CD4-positive, alpha-beta T cell treated with Interleukin-6 for 4 hours (primary cell): ENCODE data around the gene KCNAB1.
"Not testable (repeated sequence)": the region's sequence is repeated elsewhere in the genome, so short reads cannot be mapped to it uniquely, and the experiment has no call there.

Experiments used
- DNase-seq: peaks from one replicate; pipeline ENCODE4 v3.0.0-alpha.2; 2020; ENCODE audit warnings: mixed read lengths

KCNAB1 gene

DNA sequence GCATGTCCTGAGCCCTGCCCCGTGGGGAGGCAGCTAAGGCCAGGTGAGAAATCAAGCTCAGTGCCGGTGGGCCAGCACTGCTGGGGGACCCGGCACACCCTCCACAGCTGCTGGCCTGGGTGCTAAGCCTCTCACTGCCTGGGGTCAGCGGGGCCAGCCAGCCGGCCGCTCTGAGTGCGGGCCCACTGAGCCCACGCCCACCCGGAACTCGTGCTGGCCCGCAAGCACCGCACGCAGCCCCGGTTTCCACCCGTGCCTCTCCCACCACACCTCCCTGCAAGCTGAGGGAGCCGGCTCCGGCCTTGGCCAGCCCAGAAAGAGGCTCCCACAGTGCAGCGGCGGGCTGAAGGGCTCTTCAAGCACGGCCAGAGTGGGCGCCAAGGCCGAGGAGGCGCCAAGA lies 103.7 kb downstream of the KCNAB1 start:
- not testable (repeated sequence) for DNase-seq

DNA sequence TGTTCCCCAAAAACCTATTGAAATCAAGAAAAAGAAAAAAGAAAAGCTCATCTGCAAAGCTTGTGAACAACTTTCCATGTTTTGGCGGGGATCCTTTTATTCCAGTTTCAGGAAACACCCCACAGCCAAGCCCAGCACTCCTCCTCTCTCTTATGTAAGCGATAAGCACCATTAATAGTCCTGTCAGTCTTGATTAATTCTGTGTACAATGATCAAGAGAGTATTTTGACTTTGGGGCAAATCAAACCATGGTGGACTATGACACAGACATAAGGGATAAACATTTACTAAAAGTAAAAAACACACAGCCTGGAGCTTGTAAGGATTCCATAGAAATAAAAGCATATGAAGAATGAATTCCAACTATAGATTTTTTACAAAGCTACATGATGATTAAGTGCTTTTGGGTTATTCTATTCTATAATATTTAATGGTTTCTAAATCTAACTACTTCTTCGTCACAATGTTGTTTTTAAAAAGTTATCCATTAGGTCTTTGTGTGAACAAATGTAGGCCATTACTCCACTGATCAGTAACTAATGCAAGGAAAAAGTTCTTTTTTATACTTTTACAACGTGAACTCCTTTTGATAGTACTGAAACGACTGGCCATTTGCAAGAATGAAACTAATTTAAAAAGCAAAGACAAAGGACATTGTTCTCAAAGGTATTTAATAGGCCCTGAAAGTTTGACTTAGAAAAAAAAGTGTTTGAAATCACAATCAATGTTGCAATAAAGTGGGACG lies 106.5 kb downstream of the KCNAB1 start:
- no peak for DNase-seq

- no peak for DNase-seq
These were observed 107.3 kb downstream of the KCNAB1 start for GRCh38 chr3:156227704-156228103.

DNA sequence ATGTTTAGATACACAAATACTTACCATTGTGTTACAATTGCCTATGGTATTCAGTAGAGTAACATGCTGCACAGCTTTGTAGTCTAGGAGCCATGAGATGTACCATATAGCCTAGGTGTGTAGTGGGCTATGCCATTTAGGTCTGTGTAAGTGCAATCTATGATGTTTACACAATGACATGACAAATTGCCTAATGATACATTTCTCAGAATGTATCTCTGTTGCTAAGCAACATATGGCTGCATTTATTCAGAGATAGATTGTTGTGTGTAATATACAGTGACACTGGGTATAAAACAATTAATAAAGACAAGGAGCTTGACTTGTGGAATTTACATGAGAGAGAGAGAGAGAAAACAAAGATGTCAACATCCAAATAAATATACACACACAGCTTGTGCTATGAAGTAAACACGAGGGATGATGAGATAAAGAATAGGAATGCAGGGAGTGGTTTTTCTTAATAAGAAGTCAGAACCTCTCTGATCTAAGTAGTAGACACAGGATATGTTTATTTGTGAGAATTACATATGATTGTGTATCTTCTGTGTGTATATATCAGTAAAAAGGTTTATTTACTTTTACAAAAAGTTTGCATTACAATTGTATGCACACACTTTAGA lies 110.0 kb downstream of the KCNAB1 start:
- no peak for DNase-seq

DNA sequence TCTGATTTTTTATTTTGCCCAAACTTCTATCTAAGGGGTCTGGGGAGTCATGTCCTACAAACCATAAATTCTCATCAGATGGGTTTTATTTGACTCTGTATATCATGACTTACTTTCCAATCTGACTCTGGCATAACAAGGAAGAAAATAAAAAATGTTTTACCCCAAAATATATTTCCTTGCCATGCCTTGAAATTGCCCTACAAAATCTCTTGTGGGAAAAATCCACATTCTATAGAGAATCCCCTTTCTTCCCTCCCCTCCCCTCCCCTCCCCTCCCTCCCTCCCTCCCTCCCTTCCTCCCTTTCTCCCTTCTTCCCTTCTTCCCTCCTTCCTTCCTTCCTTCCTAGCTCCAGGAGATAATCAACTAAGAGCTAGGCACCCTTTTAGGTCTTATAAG lies 110.8 kb downstream of the KCNAB1 start:
- not testable (repeated sequence) for DNase-seq

DNA sequence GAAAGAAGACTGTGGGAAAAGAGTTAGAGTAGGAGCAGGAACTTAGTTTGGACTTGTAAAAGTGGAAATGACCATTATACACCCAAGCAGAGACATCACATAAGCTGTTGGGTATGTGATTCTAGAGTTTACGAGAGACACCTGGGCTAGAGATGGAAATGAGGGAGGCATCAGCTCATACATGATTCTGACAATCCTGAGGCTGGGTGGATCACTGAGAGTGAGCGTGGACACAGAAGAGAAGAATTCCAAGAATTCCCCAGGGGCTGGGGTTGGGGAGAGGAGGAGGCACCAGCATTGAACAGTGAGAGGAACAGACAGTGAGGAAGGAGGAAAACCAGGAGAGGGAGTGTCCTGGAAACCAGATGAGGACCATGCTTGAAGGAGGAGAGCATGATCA lies 113.5 kb downstream of the KCNAB1 start:
- DNase-seq: no peak

DNA sequence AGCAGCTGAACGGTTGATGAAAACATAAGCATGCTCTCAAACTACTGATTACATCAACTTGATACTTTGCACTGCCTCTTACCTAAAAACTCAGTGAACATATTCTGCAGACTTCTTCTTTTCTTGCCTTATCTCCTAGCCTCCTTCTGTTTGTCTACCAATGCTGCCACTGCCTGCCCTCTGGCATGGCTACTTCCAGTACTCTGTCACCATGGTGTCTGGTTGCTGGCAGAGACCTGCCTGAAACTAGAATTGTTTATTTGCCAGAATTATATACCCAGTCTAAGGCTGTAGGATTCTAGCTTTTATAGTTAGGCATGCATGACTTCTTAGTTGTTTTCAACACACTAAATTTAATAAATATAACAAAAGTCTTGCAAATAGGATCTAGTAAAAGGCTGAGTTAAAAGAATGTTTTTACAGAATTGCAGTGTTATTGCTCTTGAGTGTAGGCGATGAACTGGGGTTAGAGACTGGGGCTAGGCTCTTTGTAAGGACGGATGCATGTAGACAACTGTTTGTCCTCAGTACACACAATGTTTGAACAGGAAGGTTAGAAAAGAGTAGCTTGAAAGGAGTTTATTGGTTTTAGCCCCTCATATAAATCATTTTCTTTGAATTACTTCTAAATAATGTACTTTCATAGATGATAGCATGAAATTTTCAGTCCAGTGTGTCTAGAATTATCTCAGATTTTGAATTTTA lies 116.3 kb downstream of the KCNAB1 start:
- DNase-seq: no peak

- no peak for DNase-seq
These were observed 120.3 kb downstream of the KCNAB1 start for GRCh38 chr3:156240642-156241041.

- no peak for DNase-seq
These were observed 126.8 kb downstream of the KCNAB1 start for GRCh38 chr3:156246961-156247725.

GRCh38 chr3:156250550-156250949 lies 130.2 kb downstream of the KCNAB1 start:
- no peak for DNase-seq

GRCh38 chr3:156251424-156251823 lies 131.0 kb downstream of the KCNAB1 start:
- no peak for DNase-seq

- DNase-seq: no peak
These were observed 132.3 kb downstream of the KCNAB1 start for GRCh38 chr3:156252656-156253055.

- no peak for DNase-seq
These were observed 132.8 kb downstream of the KCNAB1 start for GRCh38 chr3:156253150-156253549.

- DNase-seq: no peak
These were observed 135.9 kb downstream of the KCNAB1 start for GRCh38 chr3:156256256-156256655.

DNA sequence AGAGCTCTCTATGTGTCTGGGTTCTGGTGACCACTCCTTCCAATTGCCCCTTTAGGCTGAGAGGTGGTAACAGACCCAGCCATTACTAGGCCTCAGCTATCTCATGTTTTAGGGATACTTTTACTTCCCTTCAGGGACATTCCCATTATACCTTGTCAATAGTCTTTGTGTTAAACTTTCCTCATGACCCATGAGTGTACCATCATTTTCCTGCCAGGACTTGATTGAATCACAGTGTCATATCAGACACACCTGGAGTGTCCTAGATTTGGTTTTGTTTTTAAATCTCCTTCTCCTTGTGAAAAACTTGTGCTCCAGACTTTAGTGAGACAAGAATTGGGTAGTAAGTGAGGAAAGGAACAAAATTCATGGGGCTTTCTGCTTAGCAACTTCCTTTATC lies 136.6 kb downstream of the KCNAB1 start:
- DNase-seq: no peak

GRCh38 chr3:156258301-156258700 lies 137.9 kb downstream of the KCNAB1 start:
- no peak for DNase-seq

DNA sequence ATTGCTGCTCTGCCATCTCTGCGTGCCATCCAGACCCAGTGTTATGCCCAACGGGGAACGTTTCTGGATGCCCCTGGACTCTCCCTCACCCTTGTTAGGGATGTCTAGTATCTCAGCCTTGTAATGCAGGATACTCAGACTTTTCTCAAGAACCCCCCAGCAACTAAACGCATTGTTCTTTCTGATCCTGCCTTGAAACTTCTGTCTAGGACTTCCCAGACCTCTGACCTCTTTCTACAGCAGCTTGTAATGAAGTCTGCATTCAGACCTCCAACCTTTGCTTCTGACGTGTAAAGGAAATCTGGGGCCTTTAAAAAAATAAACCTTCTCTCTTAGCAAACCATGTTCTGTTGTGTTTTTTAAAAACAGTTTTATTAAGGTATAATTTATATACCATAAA lies 139.5 kb downstream of the KCNAB1 start:
- no peak for DNase-seq

- DNase-seq: no peak
These were observed 140.0 kb downstream of the KCNAB1 start for GRCh38 chr3:156260331-156260730.

- no peak for DNase-seq
These were observed 144.4 kb downstream of the KCNAB1 start for GRCh38 chr3:156264771-156265170.

DNA sequence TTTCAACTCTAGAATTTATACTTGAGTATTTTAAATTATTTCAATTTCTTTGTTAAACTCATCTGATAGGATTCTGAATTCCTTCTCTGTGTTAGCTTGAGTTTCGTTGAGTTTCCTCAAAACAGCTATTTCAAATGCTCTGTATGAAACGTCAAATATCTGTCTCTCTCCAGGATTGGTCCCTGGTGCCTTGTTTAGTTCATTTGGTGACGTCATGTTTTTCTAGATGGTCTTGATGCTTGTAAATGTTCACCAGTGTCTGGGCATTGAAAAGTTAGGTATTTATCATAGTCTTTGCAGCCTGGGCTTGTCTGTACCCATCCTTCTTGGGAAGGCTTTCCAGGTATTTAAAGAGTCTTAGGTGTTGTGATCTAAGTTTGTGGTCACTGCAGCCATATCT lies 151.1 kb downstream of the KCNAB1 start:
- DNase-seq: no peak

DNA sequence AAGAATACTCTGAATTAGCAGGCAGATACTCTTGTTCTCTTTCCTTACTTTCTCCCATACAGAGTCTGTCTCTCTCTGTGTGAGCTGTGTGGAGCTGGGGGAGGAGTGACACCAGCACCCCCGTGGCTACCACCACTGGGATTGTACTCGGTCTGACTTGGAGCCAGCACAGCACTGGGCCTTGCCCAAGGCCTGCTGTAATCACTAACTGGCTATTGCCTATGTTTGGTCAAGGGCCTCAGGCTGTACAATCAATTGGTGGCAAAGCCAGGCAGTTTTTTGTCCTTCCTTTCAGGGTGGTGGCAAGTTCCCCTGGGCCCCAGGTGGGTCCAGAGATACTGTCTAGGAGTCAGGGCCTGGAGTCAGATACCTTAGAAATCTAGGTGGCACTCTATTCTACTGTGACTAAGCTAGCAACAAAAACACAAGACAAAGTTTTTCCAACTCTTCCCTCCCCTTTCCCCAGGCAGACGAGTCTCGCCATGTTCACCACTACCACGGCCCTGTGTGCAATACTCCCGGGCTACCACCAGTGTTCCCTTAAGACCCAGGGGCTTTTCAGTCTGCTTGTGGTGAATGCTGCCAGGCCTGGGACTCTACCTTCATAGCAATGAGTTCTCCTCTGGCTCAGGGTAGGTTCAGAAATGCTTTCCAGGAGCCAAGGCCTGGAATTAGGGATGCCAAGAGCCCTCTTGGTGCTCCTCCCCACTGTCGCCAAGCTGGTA lies 151.8 kb downstream of the KCNAB1 start:
- no peak for DNase-seq

- DNase-seq: no peak
These were observed 152.8 kb downstream of the KCNAB1 start for GRCh38 chr3:156273111-156273694.
